Mucosa of stomach (tissue), 1 donor: ENCODE results near the gene MCAM.

Experiments used
- H3K27me3 ChIP-seq: one replicate; pipeline ENCODE4 v1.7.0; 2013; ENCODE audit warnings: mild to moderate bottlenecking, low read length; ENCODE audit not compliant: control insufficient read depth, insufficient read depth
- H3K36me3 ChIP-seq: one replicate; pipeline ENCODE4 v1.7.0; 2013; ENCODE audit warnings: low read length; ENCODE audit not compliant: control insufficient read depth, insufficient read depth
- H3K4me1 ChIP-seq: one replicate; pipeline ENCODE4 v1.7.0; 2013; ENCODE audit warnings: mild to moderate bottlenecking, low read length; ENCODE audit not compliant: control insufficient read depth, insufficient read depth
- H3K4me3 ChIP-seq: one replicate; pipeline ENCODE4 v1.7.0; 2013; ENCODE audit warnings: low read length
- H3K9ac ChIP-seq: one replicate; pipeline ENCODE4 v1.7.0; 2013; ENCODE audit warnings: mild to moderate bottlenecking, low read length, moderate library complexity
- H3K9me3 ChIP-seq: one replicate; pipeline ENCODE4 v1.7.0; 2013; ENCODE audit warnings: mild to moderate bottlenecking, low read length, moderate library complexity; ENCODE audit not compliant: control insufficient read depth
- donor health status: Pancreatic carcinoma.

MCAM gene

GRCh38 chr11:119342362-119343130 is 25.6 kb upstream of the MCAM start:
- peaks cover 56% of the 10 kb centered on the region for H3K27me3 ChIP-seq
- H3K4me3 ChIP-seq: no peak overlapping the region

GRCh38 chr11:119342023-119342300 is 25.0 kb upstream of the MCAM start:
- Histone ChIP-seq H3K9me3 (no peaks in the 10 kb centered on the region), H3K27me3 (peaks cover 56% of the 10 kb centered on the region), H3K4me1 (peaks cover 34% of the 10 kb centered on the region), H3K4me3 (no peak overlapping the region), H3K36me3 (no peaks in the 10 kb centered on the region), H3K9ac (no peak overlapping the region)

More at GRCh38 chr11:119342362-119343130, 25.6 kb upstream of the MCAM start:
- peaks cover 30% of the 10 kb centered on the region for H3K4me1 ChIP-seq
- H3K36me3 ChIP-seq: no peaks in the 10 kb centered on the region
- H3K9ac ChIP-seq: no peak overlapping the region
- no peaks in the 10 kb centered on the region for H3K9me3 ChIP-seq

DNA sequence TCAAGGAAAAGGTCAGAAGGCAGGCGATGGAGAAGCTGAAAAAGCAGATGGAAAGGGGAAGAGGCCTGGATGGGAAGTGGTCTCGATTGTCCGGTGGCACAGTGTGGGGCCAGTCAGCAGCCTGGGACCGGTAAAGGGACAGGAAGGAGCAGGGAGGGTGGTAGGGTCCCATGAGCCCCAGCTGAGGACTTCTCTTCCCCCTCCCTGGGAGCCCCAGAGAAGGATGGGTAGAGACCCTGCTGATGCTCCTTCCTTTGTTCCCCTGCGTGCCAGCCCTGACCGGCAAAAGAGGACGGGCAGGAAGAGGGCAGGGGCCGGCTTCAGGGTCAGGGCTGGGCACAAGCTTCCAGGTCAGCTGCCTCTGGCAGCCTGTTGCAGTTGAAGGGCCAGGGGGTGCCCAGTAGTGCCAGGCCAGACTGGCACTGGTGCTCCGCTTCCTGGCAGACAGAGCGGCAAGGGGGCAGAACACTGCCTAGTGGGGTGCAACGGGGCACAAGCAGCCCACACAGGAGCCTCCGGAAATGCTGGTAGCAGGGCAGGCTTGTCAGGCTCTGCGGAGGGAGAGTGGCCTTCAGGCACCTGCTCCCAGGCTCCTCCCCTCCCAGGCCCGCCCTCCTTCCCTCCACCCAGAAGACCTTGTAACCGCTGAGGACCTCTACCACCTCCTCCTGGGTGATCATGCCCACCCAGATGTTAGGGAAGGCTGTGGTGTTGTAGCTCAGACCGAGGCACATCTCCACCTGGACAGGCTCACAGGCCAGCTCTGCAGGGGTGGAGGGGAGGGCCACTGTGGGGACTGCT is 24.5 kb upstream of the MCAM start:
- Histone ChIP-seq H3K36me3 (no peaks in the 10 kb centered on the region), H3K4me3 (no peak overlapping the region), H3K9ac (peak overlapping the region; percentile 66), H3K4me1 (peaks cover 36% of the 10 kb centered on the region), H3K9me3 (no peaks in the 10 kb centered on the region), H3K27me3 (peaks cover 55% of the 10 kb centered on the region)

DNA sequence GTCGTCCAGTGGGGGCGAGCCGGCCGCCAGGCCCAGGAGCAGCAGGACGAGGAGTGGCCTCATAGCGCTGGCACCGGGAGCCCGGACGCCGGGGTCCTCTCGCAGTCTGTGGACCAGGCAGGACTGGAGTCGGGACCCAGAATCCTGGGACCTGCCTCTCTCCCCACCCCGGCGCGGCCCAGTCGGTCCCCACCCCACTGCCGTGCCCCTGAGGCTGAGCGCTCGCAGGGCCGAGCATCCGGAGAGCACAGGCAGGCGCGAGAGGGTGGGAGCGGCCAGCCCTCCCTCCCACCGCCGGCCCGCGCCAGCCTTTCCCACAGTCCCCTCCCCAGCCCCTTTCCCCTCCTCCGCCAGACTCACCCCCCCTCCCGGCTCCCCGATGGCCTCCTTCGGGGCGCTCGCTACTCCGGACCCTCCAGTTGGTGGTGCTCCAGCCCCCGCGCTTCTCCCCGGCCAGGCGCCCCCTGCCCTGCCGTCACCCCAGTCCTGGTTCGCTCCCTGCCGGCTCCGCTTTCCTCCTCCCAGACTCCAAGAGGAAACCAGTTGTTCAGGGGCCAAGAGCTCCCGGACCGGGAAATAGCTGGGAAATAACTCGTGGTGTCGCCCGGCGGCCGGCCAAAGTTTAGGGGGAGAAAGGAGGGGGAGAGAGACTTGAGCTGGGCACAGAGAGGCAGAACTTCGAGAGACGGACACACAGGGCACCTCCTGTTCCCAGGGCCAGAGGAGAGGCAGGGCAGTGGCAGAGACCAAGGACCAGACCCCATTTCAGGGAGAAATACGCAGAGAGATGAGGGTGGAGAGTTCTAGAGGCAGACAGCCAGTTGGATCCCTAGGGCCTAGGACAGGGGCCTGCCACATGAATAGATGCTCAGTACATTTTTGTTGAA is 23.6 kb upstream of the MCAM start, which contains the start of gene C1QTNF5:
Gene C1QTNF5, minus strand, starts transcription at position 549 of the 887 bp plus-strand sequence. Its CDS starts 486 bp downstream, at position 63.
- H3K4me1 ChIP-seq: peaks cover 38% of the 10 kb centered on the region
- H3K9me3 ChIP-seq: no peaks in the 10 kb centered on the region
- H3K36me3 ChIP-seq: no peaks in the 10 kb centered on the region
- H3K9ac ChIP-seq: peak within 1 kb of the TSS; percentile 66
- no peak within 1 kb of the TSS for H3K4me3 ChIP-seq
- H3K27me3 ChIP-seq: peaks cover 51% of the 10 kb centered on the region

DNA sequence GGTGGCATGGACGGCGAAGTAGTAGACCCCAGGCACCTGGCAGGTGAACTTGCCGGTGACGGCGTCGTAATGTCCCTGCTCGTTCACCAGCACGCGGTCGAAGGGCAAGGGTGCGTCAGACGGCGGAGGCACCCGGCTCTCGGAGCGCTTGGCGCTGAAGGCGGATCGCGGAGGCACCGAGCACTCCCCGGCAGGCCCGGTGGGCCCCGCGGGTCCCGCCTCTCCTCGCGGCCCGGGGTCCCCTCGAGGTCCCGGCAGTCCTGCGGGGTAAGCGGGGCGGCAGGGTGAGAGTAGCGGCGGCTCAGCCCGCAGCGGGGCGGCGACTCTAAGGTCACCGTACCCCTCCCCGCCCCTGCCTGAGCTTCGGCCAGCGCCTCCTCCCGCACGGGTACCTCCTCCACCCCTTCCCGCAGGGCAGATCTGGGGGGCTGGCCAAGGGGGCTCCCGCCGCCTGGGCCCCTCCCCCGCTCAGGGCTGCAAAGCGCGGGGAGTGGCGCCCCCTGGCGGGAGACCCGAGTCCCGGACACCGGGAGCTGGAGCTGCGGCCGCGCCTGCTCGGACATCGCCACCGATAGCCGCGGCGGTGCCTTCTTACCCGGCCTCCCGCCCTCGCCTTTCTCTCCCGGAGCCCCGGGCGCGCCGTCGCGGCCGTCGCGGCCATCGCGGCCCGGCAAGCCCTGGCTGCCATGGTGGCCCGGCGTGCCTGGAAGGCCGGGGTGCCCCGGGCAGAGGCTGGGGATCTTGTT is 22.8 kb upstream of the MCAM start:
- Histone ChIP-seq H3K36me3 (no peaks in the 10 kb centered on the region), H3K27me3 (peaks cover 46% of the 10 kb centered on the region), H3K4me1 (peaks cover 46% of the 10 kb centered on the region), H3K9ac (peak overlapping the region; percentile 66), H3K4me3 (no peak overlapping the region), H3K9me3 (no peaks in the 10 kb centered on the region)

GRCh38 chr11:119338965-119339588 is 22.1 kb upstream of the MCAM start:
- Histone ChIP-seq H3K4me3 (no peak overlapping the region), H3K9me3 (no peaks in the 10 kb centered on the region), H3K9ac (peak overlapping the region; percentile 20), H3K36me3 (no peaks in the 10 kb centered on the region), H3K27me3 (peaks cover 46% of the 10 kb centered on the region), H3K4me1 (peaks cover 47% of the 10 kb centered on the region)

GRCh38 chr11:119338318-119338890 is 21.5 kb upstream of the MCAM start:
- H3K27me3 ChIP-seq: peaks cover 46% of the 10 kb centered on the region
- no peaks in the 10 kb centered on the region for H3K9me3 ChIP-seq
- H3K9ac ChIP-seq: peak overlapping the region; percentile 20
- no peaks in the 10 kb centered on the region for H3K36me3 ChIP-seq
- no peak overlapping the region for H3K4me3 ChIP-seq
- H3K4me1 ChIP-seq: peaks cover 47% of the 10 kb centered on the region

DNA sequence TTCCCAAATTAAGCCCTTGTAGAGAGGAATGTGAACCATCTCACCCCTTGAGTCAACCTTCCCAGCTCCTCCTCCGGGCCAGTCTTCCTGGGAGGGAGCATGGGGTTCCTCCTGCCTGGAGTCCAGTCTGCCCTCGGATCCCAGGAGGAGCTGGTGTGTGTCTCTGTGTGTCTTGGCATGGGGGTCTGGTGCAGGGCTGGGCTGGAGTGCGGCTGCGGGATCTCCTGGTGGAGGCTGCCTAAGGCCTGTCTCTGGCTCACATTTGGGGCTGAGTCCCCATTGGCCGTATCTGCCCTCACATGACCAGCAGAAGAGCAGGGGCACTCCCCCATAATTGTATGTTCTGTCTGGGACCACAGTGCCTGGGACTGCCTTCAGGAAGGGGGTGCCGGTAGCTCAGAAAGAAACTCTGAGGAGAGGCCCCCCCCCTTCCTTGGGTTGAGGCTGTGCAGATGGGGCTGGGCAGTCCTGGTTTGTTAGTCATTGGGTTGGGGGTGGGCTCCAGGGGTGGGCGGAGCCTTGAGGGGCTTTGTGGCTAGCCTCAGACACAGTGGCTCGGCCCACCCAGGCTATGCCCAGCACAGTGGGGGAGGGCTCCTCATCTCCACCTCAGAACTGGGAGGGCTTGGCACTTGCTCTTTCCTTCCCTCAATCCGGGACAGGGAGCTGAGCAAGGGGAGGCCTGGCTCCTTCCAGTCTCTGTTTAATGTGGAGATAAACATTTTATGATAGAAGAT is 20.8 kb upstream of the MCAM start:
- Histone ChIP-seq H3K9ac (no peak overlapping the region), H3K27me3 (peaks cover 43% of the 10 kb centered on the region), H3K36me3 (no peaks in the 10 kb centered on the region), H3K4me3 (no peak overlapping the region), H3K9me3 (no peaks in the 10 kb centered on the region), H3K4me1 (peaks cover 47% of the 10 kb centered on the region)

GRCh38 chr11:119336744-119337469 is 20.0 kb upstream of the MCAM start:
- H3K27me3 ChIP-seq: peaks cover 35% of the 10 kb centered on the region
- no peak overlapping the region for H3K4me3 ChIP-seq
- H3K4me1 ChIP-seq: peaks cover 47% of the 10 kb centered on the region
- no peaks in the 10 kb centered on the region for H3K9me3 ChIP-seq
- peak overlapping the region; percentile 20 for H3K9ac ChIP-seq
- no peaks in the 10 kb centered on the region for H3K36me3 ChIP-seq
